ENCODE results near the gene KLF3.

Gene KLF3

GRCh38 chr4:38667085-38667893 is 3.3 kb downstream of the KLF3 start:
- H3K9me3 ChIP-seq (ENCODE audit: control insufficient read depth, insufficient read depth, low read depth, low read length): no peaks in the 10 kb centered on the region
- H3K27ac ChIP-seq (ENCODE audit: extremely low read depth, low read depth, low read length): no peak overlapping the region; the same call in 1 of the 2 replicates
- no peaks in the 10 kb centered on the region for H3K36me3 ChIP-seq (ENCODE audit: control insufficient read depth in 2 of 2, insufficient read depth in 1 of 2, low read length in 2 of 2)
- peaks cover 9% of the 10 kb centered on the region; the same call in 1 of the 2 replicates for H3K4me1 ChIP-seq (ENCODE audit: control insufficient read depth, insufficient read depth, low read length)
- POLR2A ChIA-PET: no interaction called here
- H3K4me3 ChIP-seq (ENCODE audit: low read depth, low read length): peak overlapping the region; percentile 66
- CTCF ChIA-PET: interaction anchor here (0.8 to 1.3 kb wide), 2 partner anchors 8 to 347 kb away, joined by 3 to 7 read pairs; no protein-coding TSS in a partner anchor
- TF ChIP-seq ZNF449 (tag by site-specific recombination; IDR thresholded peaks at IDR 0.05) (no peak), KLF16 (tag by site-specific recombination; IDR thresholded peaks at IDR 0.05) (no peak), ZSCAN4 (tag by site-specific recombination; IDR thresholded peaks at IDR 0.05) (0 out of 2 replicates have a peak, but pooled peaks have one; percentile 16), BCL6B (tag by site-specific recombination; IDR thresholded peaks at IDR 0.05) (no peak), ZIC2 (tag by site-specific recombination; IDR thresholded peaks at IDR 0.05) (peak; percentile 34; the same call in 1 of the 2 replicates), ZNF488 (tag by site-specific recombination; IDR thresholded peaks at IDR 0.05) (no peak), CTCF (tag by site-specific recombination; IDR thresholded peaks at IDR 0.05) (no peak), ZFP3 (tag by site-specific recombination; IDR thresholded peaks at IDR 0.05; ENCODE audit: low read depth) (no peak), ZNF510 (tag by site-specific recombination; IDR thresholded peaks at IDR 0.05; ENCODE audit: insufficient replicate concordance) (no peak), KLF10 (tag by site-specific recombination; IDR thresholded peaks at IDR 0.05) (peak; percentile 41; the same call in 1 of the 2 replicates), GFI1B (tag by site-specific recombination; IDR thresholded peaks at IDR 0.05) (no peak), ZNF658 (tag by site-specific recombination; IDR thresholded peaks at IDR 0.05) (no peak), REPIN1 (tag by site-specific recombination; IDR thresholded peaks at IDR 0.05; ENCODE audit: low read depth) (no peak), TRIM28 (IDR thresholded peaks at IDR 0.05; ENCODE audit: borderline replicate concordance, low read length) (peak; percentile 83; the same call in 1 of the 2 replicates), ZNF747 (tag by site-specific recombination; IDR thresholded peaks at IDR 0.05) (no peak), EGR2 (tag by site-specific recombination; IDR thresholded peaks at IDR 0.05; ENCODE audit: low read depth) (no peak), ZNF174 (tag by site-specific recombination; IDR thresholded peaks at IDR 0.05) (no peak), ZBTB21 (tag by site-specific recombination; IDR thresholded peaks at IDR 0.05) (peak; percentile 92), ZNF843 (tag by site-specific recombination; IDR thresholded peaks at IDR 0.05) (no peak), ZBTB10 (tag by site-specific recombination; IDR thresholded peaks at IDR 0.05) (no peak), ZSCAN18 (tag by site-specific recombination; IDR thresholded peaks at IDR 0.05) (no peak), ZNF10 (tag by site-specific recombination; IDR thresholded peaks at IDR 0.05) (no peak), FEZF1 (tag by site-specific recombination; IDR thresholded peaks at IDR 0.05) (peak; percentile 84), ZNF645 (tag by site-specific recombination; IDR thresholded peaks at IDR 0.05) (no peak), HOXA7 (CRISPR knock-in tag; IDR thresholded peaks at IDR 0.05; ENCODE audit: borderline replicate concordance) (no peak)
